Activated CD8-positive, alpha-beta T cell treated with anti-CD3 and anti-CD28 coated beads for 36 hours (primary cell): ENCODE data around the gene PREX1. TPM values are rescaled to one million over a fixed set of nuclear protein-coding genes. Genes with fewer than 3 reads are reported as not detected.

Experiments used
- ATAC-seq: fragments of 200-7000 bp; cut with Tn5 transposase; one replicate; pipeline ENCODE4 v1.10.0; 2021; ENCODE audit warnings: mild to moderate bottlenecking, moderate library complexity
- CTCF ChIA-PET: fragments of 350-600 bp; sonication (Branson Sonifier 250); formaldehyde crosslinking; loops from one replicate; lab custom pipeline; 2021; ENCODE audit warnings: antibody characterized with exemption; lab: Charles Lee
- POLR2A ChIA-PET: fragments of 350-600 bp; sonication (Branson Sonifier 250); formaldehyde crosslinking; loops from one replicate; lab custom pipeline; 2021; ENCODE audit warnings: antibody characterized with exemption; lab: Charles Lee
- DNase-seq: peaks from one replicate; pipeline ENCODE4 v3.0.0-alpha.2; 2020
- H3K27ac Mint-ChIP-seq: one replicate; pipeline ENCODE4 v1.8.0; 2021; ENCODE audit warnings: mild to moderate bottlenecking, mixed read lengths
- H3K27me3 Mint-ChIP-seq: one replicate; pipeline ENCODE4 v1.8.0; 2021; ENCODE audit warnings: mixed read lengths
- H3K36me3 Mint-ChIP-seq: one replicate; pipeline ENCODE4 v1.8.0; 2021; ENCODE audit warnings: low read depth, mixed read lengths
- H3K4me1 Mint-ChIP-seq: one replicate; pipeline ENCODE4 v1.8.0; 2021; ENCODE audit warnings: low read depth, mixed read lengths
- H3K4me3 Mint-ChIP-seq: one replicate; pipeline ENCODE4 v1.8.0; 2021; ENCODE audit warnings: mild to moderate bottlenecking, moderate library complexity, mixed read lengths
- H3K9me3 Mint-ChIP-seq: one replicate; pipeline ENCODE4 v1.8.0; 2021; ENCODE audit warnings: mixed read lengths
- intact Hi-C: fragments of 100-400 bp; cut with micrococcal nuclease; formaldehyde crosslinking; loops from one replicate; pipeline ENCODE4 v1.10.0; 2022
- total RNA-seq, 2 experiments: library from RNA; stranded (reverse); gene quantifications; one replicate each; pipeline ENCODE4 v1.2.3, GENCODE V29; 2021
- TF ChIP-seq, protein P1 (sequence below): fragments of 200-600 bp; IDR thresholded peaks from one replicate; pipeline ENCODE4 v1.8.0; 2022; ENCODE audit warnings: antibody characterized with exemption, mild to moderate bottlenecking

PREX1 gene
- total RNA-seq, 2 experiments from 2014 or later, result 79.7 to 80.5 TPM

DNA sequence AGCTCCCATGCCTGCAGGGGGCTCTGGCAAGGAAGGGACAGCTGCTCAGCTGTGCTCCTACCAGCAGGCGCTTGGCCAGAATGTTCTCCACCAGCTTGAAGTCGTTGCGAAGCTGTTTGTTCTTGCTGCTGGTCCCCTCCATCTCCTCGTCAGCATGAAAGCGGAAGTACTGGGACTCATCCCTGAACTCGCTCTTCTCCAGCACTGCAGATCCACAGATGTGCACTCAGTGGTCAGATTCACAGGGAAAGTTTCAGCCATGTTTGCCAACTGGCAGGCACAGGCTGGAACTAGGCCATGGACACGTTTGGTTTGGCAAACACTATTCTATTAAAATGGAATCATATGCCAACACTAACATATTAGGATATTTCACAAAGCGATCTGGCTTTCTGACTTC, 167.9 kb downstream of the PREX1 start:
- DNase-seq (no peak), ATAC-seq (no peak)
- Mint-ChIP-seq H3K36me3 (peaks cover 73% of the 10 kb centered on the region), H3K27ac (peak overlapping the region; percentile 76), H3K4me1 (peaks cover 17% of the 10 kb centered on the region), H3K27me3 (no peaks in the 10 kb centered on the region), H3K4me3 (no peak overlapping the region), H3K9me3 (no peaks in the 10 kb centered on the region)
- POLR2A ChIA-PET, result no interaction called here
- intact Hi-C loops, result loop anchor here (5.0 kb wide), 1 partner anchor 167 kb away; the partner anchor contains the start of gene PREX1
- CTCF ChIA-PET, result interaction anchor here (1.1 to 2.7 kb wide), 4 partner anchors 39 to 247 kb away, joined by 3 to 7 read pairs (median 6); no protein-coding TSS in a partner anchor
- TF ChIP-seq, protein P1, sequence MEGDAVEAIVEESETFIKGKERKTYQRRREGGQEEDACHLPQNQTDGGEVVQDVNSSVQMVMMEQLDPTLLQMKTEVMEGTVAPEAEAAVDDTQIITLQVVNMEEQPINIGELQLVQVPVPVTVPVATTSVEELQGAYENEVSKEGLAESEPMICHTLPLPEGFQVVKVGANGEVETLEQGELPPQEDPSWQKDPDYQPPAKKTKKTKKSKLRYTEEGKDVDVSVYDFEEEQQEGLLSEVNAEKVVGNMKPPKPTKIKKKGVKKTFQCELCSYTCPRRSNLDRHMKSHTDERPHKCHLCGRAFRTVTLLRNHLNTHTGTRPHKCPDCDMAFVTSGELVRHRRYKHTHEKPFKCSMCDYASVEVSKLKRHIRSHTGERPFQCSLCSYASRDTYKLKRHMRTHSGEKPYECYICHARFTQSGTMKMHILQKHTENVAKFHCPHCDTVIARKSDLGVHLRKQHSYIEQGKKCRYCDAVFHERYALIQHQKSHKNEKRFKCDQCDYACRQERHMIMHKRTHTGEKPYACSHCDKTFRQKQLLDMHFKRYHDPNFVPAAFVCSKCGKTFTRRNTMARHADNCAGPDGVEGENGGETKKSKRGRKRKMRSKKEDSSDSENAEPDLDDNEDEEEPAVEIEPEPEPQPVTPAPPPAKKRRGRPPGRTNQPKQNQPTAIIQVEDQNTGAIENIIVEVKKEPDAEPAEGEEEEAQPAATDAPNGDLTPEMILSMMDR, result no peak

DNA sequence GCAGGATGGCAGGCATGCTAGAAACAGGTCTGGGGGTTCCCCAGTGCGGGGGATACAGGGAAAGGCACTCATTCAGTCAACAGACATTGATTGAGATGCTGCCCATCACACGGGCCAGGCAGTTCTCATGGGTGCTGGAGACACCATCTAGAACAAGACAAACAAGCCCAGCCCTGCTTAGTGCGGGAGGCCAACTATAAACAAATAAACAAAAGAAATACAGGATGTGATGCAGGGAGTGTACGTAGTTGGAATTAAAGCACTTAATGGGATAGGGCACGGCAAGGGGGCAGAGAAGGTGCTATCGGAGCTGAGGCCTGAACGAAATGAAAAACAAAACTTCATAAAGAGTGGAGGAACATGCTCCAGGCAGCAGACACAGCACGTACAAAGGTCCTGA, 169.3 kb downstream of the PREX1 start:
- peak overlapping the region; percentile 63 for H3K27ac Mint-ChIP-seq
- CTCF ChIA-PET, result interaction anchor here (1.3 to 3.8 kb wide), 7 partner anchors 9 to 328 kb away, joined by 5 to 70 read pairs (median 6); no protein-coding TSS in a partner anchor
- peaks cover 68% of the 10 kb centered on the region for H3K36me3 Mint-ChIP-seq
- POLR2A ChIA-PET, result interaction anchor here (1.3 kb wide), 1 partner anchor 247 kb away, joined by 4 read pairs; no protein-coding TSS in a partner anchor
- DNase-seq, result no peak
- no peak for ATAC-seq
- TF ChIP-seq, protein P1, result no peak
- H3K4me1 Mint-ChIP-seq, result peaks cover 17% of the 10 kb centered on the region
- H3K9me3 Mint-ChIP-seq, result no peaks in the 10 kb centered on the region
- no peak overlapping the region for H3K4me3 Mint-ChIP-seq
- H3K27me3 Mint-ChIP-seq, result no peaks in the 10 kb centered on the region
- intact Hi-C loops, result loop anchor here (5.0 kb wide), 1 partner anchor 169 kb away; the partner anchor contains the start of gene PREX1

DNA sequence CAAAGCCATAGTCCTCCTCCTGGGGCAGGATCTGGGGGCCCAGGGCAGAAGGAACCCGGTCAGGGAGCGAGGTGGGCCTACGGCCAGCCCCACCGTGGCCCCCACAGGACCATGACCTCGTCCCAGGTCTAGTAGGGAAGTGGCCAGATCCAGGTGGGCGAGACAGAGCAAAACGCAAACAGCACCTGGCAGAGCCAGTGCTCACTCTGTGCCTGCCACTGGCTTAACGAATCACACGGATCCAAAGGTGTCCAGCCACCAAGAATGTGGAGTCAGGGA, 169.7 kb downstream of the PREX1 start:
- POLR2A ChIA-PET, result interaction anchor here (1.0 to 1.6 kb wide), 5 partner anchors 24 to 263 kb away, joined by 3 to 6 read pairs (median 4); partner anchors contain the start of gene ARFGEF2
- Mint-ChIP-seq H3K9me3 (no peaks in the 10 kb centered on the region), H3K27ac (peak overlapping the region; percentile 63), H3K4me3 (no peak overlapping the region), H3K36me3 (peaks cover 68% of the 10 kb centered on the region), H3K27me3 (no peaks in the 10 kb centered on the region), H3K4me1 (peaks cover 17% of the 10 kb centered on the region)
- no peak for ATAC-seq
- CTCF ChIA-PET, result interaction anchor here (0.6 to 3.8 kb wide), 44 partner anchors 9 to 328 kb away, joined by 3 to 70 read pairs (median 5); partner anchors contain the start of genes ARFGEF2 and PREX1
- TF ChIP-seq, protein P1, result no peak
- no peak for DNase-seq
- intact Hi-C loops, result loop anchor here (5.0 kb wide), 1 partner anchor 169 kb away; the partner anchor contains the start of gene PREX1

DNA sequence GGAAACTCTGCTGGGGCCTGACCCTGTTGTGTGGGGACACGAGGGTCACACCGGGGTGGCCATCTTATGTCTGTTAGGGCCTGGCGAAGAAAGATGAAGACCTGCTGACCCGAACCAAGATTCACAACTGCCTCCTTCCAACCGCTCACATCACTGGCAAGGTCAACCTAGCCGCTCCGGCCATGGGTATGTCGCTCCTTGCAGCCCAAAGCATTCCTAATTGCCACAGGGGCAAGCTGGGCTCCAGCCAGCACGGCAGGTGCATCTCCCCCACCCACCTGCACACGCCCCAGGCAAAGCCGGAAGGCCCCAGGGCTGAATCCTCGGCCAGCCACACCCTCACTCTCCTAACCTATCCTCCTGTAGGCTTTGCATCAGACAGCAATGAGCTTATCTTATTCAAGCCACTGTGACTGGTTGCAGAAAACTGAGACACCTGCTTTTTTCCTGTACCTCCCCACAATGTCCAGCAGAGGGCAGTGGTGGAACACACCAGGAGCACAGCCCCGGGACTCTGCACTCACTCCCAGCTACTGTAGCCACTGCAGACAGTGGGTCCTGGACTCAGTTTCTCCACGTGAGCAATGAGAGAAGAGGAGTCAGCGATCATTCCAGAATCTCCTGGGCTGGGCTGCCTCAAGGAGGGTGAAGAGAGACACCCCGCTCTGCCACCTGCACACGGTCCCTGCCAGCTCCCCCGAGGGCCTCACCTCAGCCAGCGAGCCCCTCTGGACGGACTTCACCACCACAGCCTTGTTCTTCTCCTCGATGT, 170.2 kb downstream of the PREX1 start:
- H3K36me3 Mint-ChIP-seq, result peaks cover 63% of the 10 kb centered on the region
- POLR2A ChIA-PET, result interaction anchor here (0.6 to 1.6 kb wide), 9 partner anchors 25 to 263 kb away, joined by 3 to 6 read pairs (median 3); partner anchors contain the start of gene ARFGEF2
- H3K27me3 Mint-ChIP-seq, result no peaks in the 10 kb centered on the region
- peaks cover 17% of the 10 kb centered on the region for H3K4me1 Mint-ChIP-seq
- peak overlapping the region; percentile 63 for H3K27ac Mint-ChIP-seq
- no peaks in the 10 kb centered on the region for H3K9me3 Mint-ChIP-seq
- TF ChIP-seq, protein P1, result peak; percentile 88
- CTCF ChIA-PET, result interaction anchor here (0.6 to 3.8 kb wide), 63 partner anchors 10 to 328 kb away, joined by 3 to 70 read pairs (median 4); partner anchors contain the start of genes ARFGEF2 and PREX1
- ATAC-seq (peak; percentile 95), DNase-seq (peak; percentile 71)
- H3K4me3 Mint-ChIP-seq, result no peak overlapping the region
- intact Hi-C loops, result loop anchor here (1.0 to 5.0 kb wide), 2 partner anchors 170 to 248 kb away; partner anchors contain the start of gene PREX1
